ENCODE results near the gene DAB2IP.
A peak's percentile ranks its signal among the peaks of the same experiment; 100 is the strongest.

DAB2IP gene

DNA sequence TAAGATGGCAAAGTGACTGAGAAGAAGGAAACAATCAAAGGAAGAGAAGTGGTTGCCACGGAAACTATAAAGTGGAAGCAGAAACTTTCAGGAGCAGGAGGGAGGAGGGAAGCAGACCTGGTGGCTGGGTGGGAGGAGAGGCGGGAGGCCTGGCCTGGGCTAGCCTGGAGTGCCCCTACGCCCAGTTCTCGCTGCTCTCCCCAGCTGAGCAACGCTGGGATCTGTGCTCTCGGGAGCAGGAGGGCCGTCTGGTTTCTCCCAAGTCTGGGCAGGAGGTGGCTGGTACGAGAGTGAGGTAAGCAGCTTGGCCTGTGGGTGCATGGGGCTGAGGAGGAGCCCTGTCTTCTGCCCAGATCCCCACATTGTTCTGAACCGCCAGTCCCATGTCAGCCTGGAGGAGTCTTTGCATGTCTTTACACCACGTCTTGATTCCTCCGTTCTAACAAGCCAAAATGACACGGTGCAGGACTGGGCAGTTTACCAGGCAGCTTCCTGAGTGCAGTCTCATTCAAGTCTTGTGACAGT is 15.0 kb upstream of the DAB2IP start:
- no peak overlapping the region for H2BK5ac ChIP-seq (ENCODE audit: low read depth, low read length, poor library complexity, severe bottlenecking)
- no peak overlapping the region for H3K18ac ChIP-seq (ENCODE audit: low read depth in 1 of 2, low read length in 2 of 2)
- 51% methylated on average over 12 of the region's 12 CpGs for WGBS
- no peak overlapping the region for H2AFZ ChIP-seq (ENCODE audit: low read depth, low read length)
- no peak overlapping the region for H2BK15ac ChIP-seq (ENCODE audit: low read depth, poor library complexity, severe bottlenecking)
- no peaks in the 10 kb centered on the region for H3K9me3 ChIP-seq (ENCODE audit: control insufficient read depth, low read length)
- peaks cover 0 to 31% of the 10 kb centered on the region in 2 experiments for H3K27me3 ChIP-seq (ENCODE audit: control insufficient read depth in 1 of 2, insufficient read depth in 1 of 2, low read length in 2 of 2)
- H3K4ac ChIP-seq (ENCODE audit: low read depth in 1 of 2, low read length in 2 of 2): no peak overlapping the region
- no peak overlapping the region for H3K14ac ChIP-seq (ENCODE audit: low read length in 2 of 2)
- peak overlapping the region; percentile 54 for H3K9ac ChIP-seq (ENCODE audit: low read length)
- no peak overlapping the region for H2AK5ac ChIP-seq (ENCODE audit: low read length, severe bottlenecking)
- H4K91ac ChIP-seq (ENCODE audit: low read length): no peak overlapping the region
- no peaks in the 10 kb centered on the region for H3K36me3 ChIP-seq (ENCODE audit: control insufficient read depth in 1 of 2, insufficient read depth in 2 of 2, low read depth in 1 of 2, low read length in 2 of 2)
- DNase-seq: peak; percentile 36
- no peak overlapping the region for H3K27ac ChIP-seq (ENCODE audit: low read length, poor library complexity, severe bottlenecking)
- peaks cover 30% of the 10 kb centered on the region for H3K4me1 ChIP-seq (ENCODE audit: control insufficient read depth, insufficient read depth, low read depth, low read length)
- no peak overlapping the region for H3K23ac ChIP-seq (ENCODE audit: low read length in 2 of 2)
- H4K8ac ChIP-seq (ENCODE audit: low read length): no peak overlapping the region
- H3K4me3 ChIP-seq (ENCODE audit: insufficient read depth in 1 of 2, low read depth in 1 of 2, low read length in 2 of 2): no peak overlapping the region
- no peak overlapping the region for H2BK120ac ChIP-seq (ENCODE audit: low read depth, low read length)
- H3K79me1 ChIP-seq (replicated peaks; ENCODE audit: low read length, poor library complexity, severe bottlenecking): no peaks in the 10 kb centered on the region
- no peak overlapping the region for H2BK12ac ChIP-seq (ENCODE audit: low read length in 2 of 2)
- no peak overlapping the region for H3K4me2 ChIP-seq (ENCODE audit: low read length, poor library complexity, severe bottlenecking)

GRCh38 chr9:121636978-121637712 is 14.3 kb upstream of the DAB2IP start:
- Histone ChIP-seq H2BK5ac (ENCODE audit: low read depth, low read length, poor library complexity, severe bottlenecking) (no peak overlapping the region), H3K27ac (ENCODE audit: low read length, poor library complexity, severe bottlenecking) (no peak overlapping the region), H4K91ac (ENCODE audit: low read length) (no peak overlapping the region), H2BK120ac (ENCODE audit: low read depth, low read length) (no peak overlapping the region), H3K4ac (ENCODE audit: low read depth in 1 of 2, low read length in 2 of 2) (no peak overlapping the region), H3K4me1 (ENCODE audit: control insufficient read depth, insufficient read depth, low read depth, low read length) (peaks cover 30% of the 10 kb centered on the region), H3K23ac (ENCODE audit: low read length in 2 of 2) (no peak overlapping the region), H3K27me3 (ENCODE audit: control insufficient read depth in 1 of 2, insufficient read depth in 1 of 2, low read length in 2 of 2) (peaks cover 0 to 27% of the 10 kb centered on the region in 2 experiments), H2AFZ (ENCODE audit: low read depth, low read length) (no peak overlapping the region), H3K36me3 (ENCODE audit: control insufficient read depth in 1 of 2, insufficient read depth in 2 of 2, low read depth in 1 of 2, low read length in 2 of 2) (no peaks in the 10 kb centered on the region), H3K18ac (ENCODE audit: low read depth in 1 of 2, low read length in 2 of 2) (no peak overlapping the region), H3K9me3 (ENCODE audit: control insufficient read depth, low read length) (no peaks in the 10 kb centered on the region), H3K79me1 (replicated peaks; ENCODE audit: low read length, poor library complexity, severe bottlenecking) (no peaks in the 10 kb centered on the region), H4K8ac (ENCODE audit: low read length) (no peak overlapping the region), H3K14ac (ENCODE audit: low read length in 2 of 2) (no peak overlapping the region), H2AK5ac (ENCODE audit: low read length, severe bottlenecking) (peak overlapping the region; percentile 73), H3K4me2 (ENCODE audit: low read length, poor library complexity, severe bottlenecking) (no peak overlapping the region), H2BK12ac (ENCODE audit: low read length in 2 of 2) (no peak overlapping the region), H3K4me3 (ENCODE audit: insufficient read depth in 1 of 2, low read depth in 1 of 2, low read length in 2 of 2) (no peak overlapping the region), H3K9ac (ENCODE audit: low read length) (peak overlapping the region; percentile 54), H2BK15ac (ENCODE audit: low read depth, poor library complexity, severe bottlenecking) (no peak overlapping the region)
- no peak for DNase-seq
- 88% methylated on average over 10 of the region's 10 CpGs for WGBS

DNA sequence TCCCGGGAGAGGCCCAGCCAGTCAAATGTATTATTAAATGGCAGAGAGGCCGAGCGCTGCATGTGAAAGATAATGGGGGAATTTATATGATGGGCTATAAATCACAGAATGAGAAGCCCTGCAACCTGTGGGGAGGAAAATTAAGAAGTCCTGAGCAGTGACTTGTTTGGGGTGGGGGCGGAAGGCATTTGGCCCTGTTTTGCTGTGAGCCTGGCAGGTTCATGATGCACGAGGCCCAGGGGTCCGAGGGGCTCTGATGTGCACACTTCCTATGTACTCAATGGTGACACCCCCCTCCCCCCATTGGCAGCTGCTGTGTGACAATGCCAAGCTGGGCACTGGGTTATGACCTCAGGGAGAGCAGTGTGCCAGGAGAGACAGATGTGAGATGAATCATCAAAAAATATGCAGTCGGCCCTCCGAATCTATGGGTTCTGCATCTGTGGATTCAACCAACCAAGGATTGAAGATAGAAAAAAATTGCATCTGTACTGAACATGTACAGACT is 13.7 kb upstream of the DAB2IP start:
- Histone ChIP-seq H3K4me2 (ENCODE audit: low read length, poor library complexity, severe bottlenecking) (no peak overlapping the region), H3K4ac (ENCODE audit: low read depth in 1 of 2, low read length in 2 of 2) (no peak overlapping the region), H4K91ac (ENCODE audit: low read length) (no peak overlapping the region), H3K4me1 (ENCODE audit: control insufficient read depth, insufficient read depth, low read depth, low read length) (peaks cover 30% of the 10 kb centered on the region), H3K9me3 (ENCODE audit: control insufficient read depth, low read length) (no peaks in the 10 kb centered on the region), H3K27ac (ENCODE audit: low read length, poor library complexity, severe bottlenecking) (no peak overlapping the region), H2BK120ac (ENCODE audit: low read depth, low read length) (no peak overlapping the region), H3K18ac (ENCODE audit: low read depth in 1 of 2, low read length in 2 of 2) (no peak overlapping the region), H4K8ac (ENCODE audit: low read length) (no peak overlapping the region), H3K36me3 (ENCODE audit: control insufficient read depth in 1 of 2, insufficient read depth in 2 of 2, low read depth in 1 of 2, low read length in 2 of 2) (no peaks in the 10 kb centered on the region), H2AK5ac (ENCODE audit: low read length, severe bottlenecking) (no peak overlapping the region), H3K23ac (ENCODE audit: low read length in 2 of 2) (peak overlapping the region in 1 of 2 experiments; percentile 23), H2AFZ (ENCODE audit: low read depth, low read length) (no peak overlapping the region), H3K27me3 (ENCODE audit: control insufficient read depth in 1 of 2, insufficient read depth in 1 of 2, low read length in 2 of 2) (peaks cover 0 to 21% of the 10 kb centered on the region in 2 experiments), H3K14ac (ENCODE audit: low read length in 2 of 2) (peak overlapping the region in 1 of 2 experiments; percentile 27), H2BK12ac (ENCODE audit: low read length in 2 of 2) (no peak overlapping the region), H2BK15ac (ENCODE audit: low read depth, poor library complexity, severe bottlenecking) (no peak overlapping the region), H3K9ac (ENCODE audit: low read length) (no peak overlapping the region), H3K79me1 (replicated peaks; ENCODE audit: low read length, poor library complexity, severe bottlenecking) (no peaks in the 10 kb centered on the region), H3K4me3 (ENCODE audit: insufficient read depth in 1 of 2, low read depth in 1 of 2, low read length in 2 of 2) (no peak overlapping the region), H2BK5ac (ENCODE audit: low read depth, low read length, poor library complexity, severe bottlenecking) (no peak overlapping the region)
- peak; percentile 19 for DNase-seq
- WGBS: 57% methylated on average over 5 of the region's 8 CpGs

DNA sequence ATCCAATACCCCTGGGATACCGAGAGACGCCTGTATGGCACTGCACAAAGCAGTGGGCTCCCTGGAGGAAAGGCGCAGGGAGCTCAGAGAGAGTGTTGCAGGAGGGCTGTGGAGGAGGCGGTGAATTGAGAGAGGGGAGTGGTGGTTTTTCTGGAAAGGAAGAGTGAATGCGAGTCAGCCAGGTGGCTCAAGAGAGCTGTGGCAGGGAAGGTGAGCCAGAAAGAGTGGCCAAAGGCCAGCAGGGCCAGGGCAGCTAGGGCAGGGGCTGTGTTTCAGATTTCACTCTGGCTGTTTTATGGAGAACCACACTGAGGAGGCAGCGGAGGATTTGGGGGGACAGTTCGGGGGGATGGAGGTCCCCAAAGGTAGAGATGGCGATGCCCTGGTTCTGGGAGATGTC is 13.0 kb upstream of the DAB2IP start:
- no peak overlapping the region for H3K4me3 ChIP-seq (ENCODE audit: insufficient read depth in 1 of 2, low read depth in 1 of 2, low read length in 2 of 2)
- no peak overlapping the region for H2BK12ac ChIP-seq (ENCODE audit: low read length in 2 of 2)
- H3K79me1 ChIP-seq (replicated peaks; ENCODE audit: low read length, poor library complexity, severe bottlenecking): no peaks in the 10 kb centered on the region
- H3K4me2 ChIP-seq (ENCODE audit: low read length, poor library complexity, severe bottlenecking): no peak overlapping the region
- H3K27ac ChIP-seq (ENCODE audit: low read length, poor library complexity, severe bottlenecking): peak overlapping the region; percentile 52
- no peak overlapping the region for H4K8ac ChIP-seq (ENCODE audit: low read length)
- no peak overlapping the region for H3K18ac ChIP-seq (ENCODE audit: low read depth in 1 of 2, low read length in 2 of 2)
- H3K9me3 ChIP-seq (ENCODE audit: control insufficient read depth, low read length): no peaks in the 10 kb centered on the region
- 97% methylated on average over 8 of the region's 8 CpGs for WGBS
- H2BK15ac ChIP-seq (ENCODE audit: low read depth, poor library complexity, severe bottlenecking): no peak overlapping the region
- no peak overlapping the region for H2BK5ac ChIP-seq (ENCODE audit: low read depth, low read length, poor library complexity, severe bottlenecking)
- H3K23ac ChIP-seq (ENCODE audit: low read length in 2 of 2): no peak overlapping the region
- no peak overlapping the region for H3K9ac ChIP-seq (ENCODE audit: low read length)
- peak overlapping the region; percentile 89 for H2AK5ac ChIP-seq (ENCODE audit: low read length, severe bottlenecking)
- no peak for DNase-seq
- H3K27me3 ChIP-seq (ENCODE audit: control insufficient read depth in 1 of 2, insufficient read depth in 1 of 2, low read length in 2 of 2): peaks cover 0 to 26% of the 10 kb centered on the region in 2 experiments
- no peak overlapping the region for H2AFZ ChIP-seq (ENCODE audit: low read depth, low read length)
- H4K91ac ChIP-seq (ENCODE audit: low read length): no peak overlapping the region
- H2BK120ac ChIP-seq (ENCODE audit: low read depth, low read length): no peak overlapping the region
- no peak overlapping the region for H3K14ac ChIP-seq (ENCODE audit: low read length in 2 of 2)
- no peak overlapping the region for H3K4ac ChIP-seq (ENCODE audit: low read depth in 1 of 2, low read length in 2 of 2)
- H3K4me1 ChIP-seq (ENCODE audit: control insufficient read depth, insufficient read depth, low read depth, low read length): peaks cover 30% of the 10 kb centered on the region
- no peaks in the 10 kb centered on the region for H3K36me3 ChIP-seq (ENCODE audit: control insufficient read depth in 1 of 2, insufficient read depth in 2 of 2, low read depth in 1 of 2, low read length in 2 of 2)
